H1 (cell line): ENCODE results near the gene TGFA. TPM values are rescaled to one million over a fixed set of nuclear protein-coding genes. Genes with fewer than 3 reads are reported as not detected.

ENCODE experiments used
- CTCF ChIA-PET: fragments of 300-600 bp; sonication (Branson Sonifier 250); formaldehyde crosslinking; loops from one replicate; lab custom pipeline; 2021; ENCODE audit not compliant: partially characterized antibody; lab: Charles Lee
- POLR2A ChIA-PET: fragments of 300-600 bp; sonication (Branson Sonifier 250); formaldehyde crosslinking; loops from one replicate; lab custom pipeline; 2021; ENCODE audit warnings: inconsistent platforms; ENCODE audit not compliant: partially characterized antibody; lab: Charles Lee
- DNase-seq, 2 experiments: peaks; one replicate each; pipeline versions ENCODE4 v3.0.0 to v3.0.0-alpha.2; 2010 to 2022; ENCODE audit warnings: low spot score in 2 of 2, low read depth in 1 of 2, mixed read lengths in 1 of 2
- FAIRE-seq: peaks from 2 replicates; lab custom pipeline; 2011; peaks lifted over from hg19 to GRCh38; lab: Jason Lieb, UNC
- H2AFZ ChIP-seq: 2 replicates; pipeline ENCODE4 v1.8.1; 2012; ENCODE audit warnings: low read length, inconsistent platforms
- H2AK5ac ChIP-seq: 2 replicates; pipeline ENCODE4 v1.6.1; 2013; ENCODE audit warnings: low read depth, low read length
- H2BK120ac ChIP-seq: replicated peaks from 2 replicates; pipeline ENCODE3; 2013; ENCODE audit warnings: low read depth, low read length, inconsistent platforms
- H2BK12ac ChIP-seq: 2 replicates; pipeline ENCODE4 v1.6.1; 2013; ENCODE audit warnings: low read depth, low read length
- H2BK15ac ChIP-seq: 2 replicates; pipeline ENCODE4 v1.6.1; 2013; ENCODE audit warnings: low read length
- H2BK20ac ChIP-seq: 2 replicates; pipeline ENCODE4 v1.6.1; 2013; ENCODE audit warnings: low read length
- H2BK5ac ChIP-seq: 2 replicates; pipeline ENCODE4 v1.6.1; 2013; ENCODE audit warnings: low read depth, low read length
- H3K14ac ChIP-seq: 2 replicates; pipeline ENCODE4 v1.6.1; 2013; ENCODE audit warnings: inconsistent platforms; ENCODE audit not compliant: insufficient read length
- H3K18ac ChIP-seq: 2 replicates; pipeline ENCODE4 v1.6.1; 2013; ENCODE audit warnings: low read length; ENCODE audit errors: extremely low read depth
- H3K23ac ChIP-seq: 2 replicates; pipeline ENCODE4 v1.6.1; 2013; ENCODE audit warnings: inconsistent platforms; ENCODE audit not compliant: insufficient read length
- H3K23me2 ChIP-seq: 2 replicates; pipeline ENCODE4 v1.6.1; 2013; ENCODE audit warnings: low read depth, low read length
- H3K27ac ChIP-seq: 2 replicates; pipeline ENCODE4 v1.6.1; 2011; ENCODE audit warnings: low read depth, low read length, inconsistent platforms
- H3K27me3 ChIP-seq, 4 experiments: replicated peaks in 1 of 4; 1 replicate in 1 of 4; 2 replicates in 3 of 4; pipeline versions ENCODE4 v1.6.1 to v1.8.1; 2011 to 2013; ENCODE audit warnings: low read length in 3 of 4, mild to moderate bottlenecking in 3 of 4, inconsistent platforms in 2 of 4, mixed read lengths in 2 of 4, moderate library complexity in 1 of 4; ENCODE audit not compliant: control insufficient read depth in 3 of 4, insufficient read depth in 3 of 4; ENCODE audit errors: extremely low read depth in 1 of 4
- H3K36me3 ChIP-seq, 4 experiments: 2 replicates each; pipeline versions ENCODE4 v1.6.1 to v1.8.1; 2011 to 2013; ENCODE audit warnings: mild to moderate bottlenecking in 4 of 4, low read length in 3 of 4, moderate library complexity in 2 of 4, control low read depth in 1 of 4, inconsistent platforms in 1 of 4; ENCODE audit not compliant: insufficient read depth in 4 of 4, control insufficient read depth in 2 of 4
- H3K4ac ChIP-seq: replicated peaks from 2 replicates; pipeline ENCODE3; 2013; ENCODE audit warnings: low read length, low read depth, mixed read lengths, inconsistent platforms; ENCODE audit not compliant: insufficient read length
- H3K4me1 ChIP-seq, 4 experiments: replicated peaks in 1 of 4; 1 replicate in 1 of 4; 2 replicates in 3 of 4; pipeline versions ENCODE4 v1.6.1 to v1.8.1; 2011 to 2013; ENCODE audit warnings: low read length in 3 of 4, inconsistent platforms in 2 of 4, mixed read lengths in 1 of 4; ENCODE audit not compliant: insufficient read depth in 4 of 4, control insufficient read depth in 3 of 4
- H3K4me2 ChIP-seq, 2 experiments: 2 replicates each; pipeline versions ENCODE4 v1.6.1 to v1.8.1; 2011 to 2013; ENCODE audit warnings: low read depth in 2 of 2, low read length in 2 of 2, control low read depth in 1 of 2, inconsistent platforms in 1 of 2, mild to moderate bottlenecking in 1 of 2; ENCODE audit not compliant: insufficient read depth in 1 of 2
- H3K4me3 ChIP-seq, 4 experiments: fragments of 200-600, 300-600 bp in 1 of 4; sonication (generic), shearing (Covaris generic), sonication (Bioruptor Twin) in 1 of 4; 2 replicates each; pipeline versions ENCODE4 v1.5.1 to v1.8.1; 2011 to 2016; ENCODE audit warnings: low read length in 4 of 4, low read depth in 3 of 4, control low read depth in 2 of 4, inconsistent platforms in 2 of 4, mild to moderate bottlenecking in 2 of 4, mixed read lengths in 1 of 4, moderate library complexity in 1 of 4; ENCODE audit not compliant: insufficient read depth in 2 of 4; ENCODE audit errors: extremely low read depth in 1 of 4
- H3K56ac ChIP-seq: replicated peaks from 2 replicates; pipeline ENCODE3; 2013; ENCODE audit warnings: low read depth, mild to moderate bottlenecking, mixed read lengths, low read length, inconsistent platforms; ENCODE audit not compliant: insufficient read length
- H3K79me1 ChIP-seq: 2 replicates; pipeline ENCODE4 v1.6.1; 2013; ENCODE audit warnings: low read depth, low read length, control low read depth
- H3K79me2 ChIP-seq, 2 experiments: 2 replicates each; pipeline versions ENCODE4 v1.6.1 to v1.8.1; 2012 to 2013; ENCODE audit warnings: low read length in 2 of 2, mild to moderate bottlenecking in 2 of 2, inconsistent platforms in 1 of 2; ENCODE audit not compliant: insufficient read depth in 2 of 2, control insufficient read depth in 1 of 2
- H3K9ac ChIP-seq, 4 experiments: replicated peaks in 1 of 4; 1 replicate in 1 of 4; 2 replicates in 3 of 4; pipeline versions ENCODE4 v1.6.1 to v1.8.1; 2011 to 2013; ENCODE audit warnings: low read depth in 3 of 4, low read length in 3 of 4, control low read depth in 2 of 4, mild to moderate bottlenecking in 2 of 4, moderate library complexity in 2 of 4, inconsistent platforms in 1 of 4; ENCODE audit errors: extremely low read depth in 1 of 4
- H3K9me3 ChIP-seq, 2 experiments: 2 replicates each; pipeline versions ENCODE4 v1.6.1 to v1.8.1; 2012 to 2013; ENCODE audit warnings: mild to moderate bottlenecking in 2 of 2, moderate library complexity in 2 of 2, control low read depth in 1 of 2, inconsistent platforms in 1 of 2, low read depth in 1 of 2, low read length in 1 of 2, mixed read lengths in 1 of 2; ENCODE audit not compliant: insufficient read depth in 2 of 2
- H4K20me1 ChIP-seq, 2 experiments: replicated peaks in 1 of 2; 2 replicates each; pipeline versions ENCODE3 to v1.8.1; 2011 to 2013; ENCODE audit warnings: inconsistent platforms in 2 of 2, low read length in 2 of 2, mild to moderate bottlenecking in 1 of 2; ENCODE audit not compliant: insufficient read depth in 2 of 2, control insufficient read depth in 1 of 2
- H4K5ac ChIP-seq: 2 replicates; pipeline ENCODE4 v1.6.1; 2013; ENCODE audit warnings: low read length, low read depth, mixed read lengths, inconsistent platforms; ENCODE audit not compliant: insufficient read length
- H4K8ac ChIP-seq: 2 replicates; pipeline ENCODE4 v1.8.0; 2013; ENCODE audit warnings: mild to moderate bottlenecking, moderate library complexity, low read length, inconsistent platforms; ENCODE audit not compliant: insufficient read depth; ENCODE audit errors: extremely low read depth
- H4K91ac ChIP-seq: replicated peaks from 2 replicates; pipeline ENCODE3; 2013; ENCODE audit warnings: low read length, mixed read lengths, inconsistent platforms; ENCODE audit not compliant: insufficient read length
- JUN ChIP-seq: IDR thresholded peaks from 2 replicates; pipeline ENCODE4 v1.6.1; 2011; ENCODE audit warnings: low read depth, mild to moderate bottlenecking, improper control_type of control experiment, low read length
- RXRA ChIP-seq: IDR thresholded peaks from 2 replicates; pipeline ENCODE4 v1.6.1; 2011; ENCODE audit warnings: low read depth, mild to moderate bottlenecking, low read length, moderate library complexity; ENCODE audit not compliant: insufficient read depth
- SIN3A ChIP-seq, 2 experiments: IDR thresholded peaks in 1 of 2; conservative IDR thresholded peaks in 1 of 2; 2 replicates each; pipeline ENCODE4 v1.6.1; 2011 to 2012; ENCODE audit warnings: low read length in 2 of 2, improper control_type of control experiment in 1 of 2, low read depth in 1 of 2, mild to moderate bottlenecking in 1 of 2
- WGBS, 2 experiments: shearing (Covaris generic) in 1 of 2; methylation state at CpG; one replicate each; pipeline versions ENCODE4 v1.1.6 to v1.1.7; 2013 to 2015; ENCODE audit warnings: low lambda C conversion rate in 2 of 2, mixed read lengths in 2 of 2, inconsistent platforms in 1 of 2, low coverage in 1 of 2, missing lambda C conversion rate in 1 of 2; ENCODE audit not compliant: insufficient replicate concordance in 2 of 2, insufficient coverage in 1 of 2, insufficient read length in 1 of 2; ENCODE audit errors: extremely low coverage in 1 of 2, missing lambda C conversion rate in 1 of 2; 5-methylcytosine and 5-hydroxymethylcytosine counted together
- polyA plus RNA-seq, 7 experiments: library from polyadenylated mRNA; depleted of rRNA in 3 of 7; stranded (reverse) in 5 of 7; unstranded in 2 of 7; fragments of >200 nt in 5 of 7; fragments of 200-250 nt in 2 of 7; gene quantifications; 1 replicate in 5 of 7; 2 replicates in 1 of 7; 4 replicates in 1 of 7; pipeline versions ENCODE4 v1.2.1 to v1.2.3, GENCODE V29; 2011 to 2013; ENCODE audit warnings: missing spikeins in 2 of 7, mixed read lengths in 2 of 7
- total RNA-seq: library from RNA; stranded (reverse); fragmentation: NEBNext Ultra II Directional; extraction: Animal tissue kit (Norgen Biotek cat#: 25700); gene quantifications from 2 replicates; pipeline ENCODE4 v1.2.1, GENCODE V29; 2021

Gene TGFA
- total and polyA plus RNA-seq, 2 of the 8 experiments (the other 6 are each of a cell fraction or from before 2014, with no cell fraction given) = 1.8 to 3.7 TPM

GRCh38 chr2:70536517-70537055 lies 17.0 kb downstream of the TGFA start:
- no peak overlapping the region for H2BK5ac ChIP-seq
- no peak overlapping the region for H3K27ac ChIP-seq
- ChIA-PET POLR2A (interaction anchor here (1.1 kb wide), 1 partner anchor 243 kb away, joined by 3 read pairs; the partner anchor contains the start of gene SNRPG), CTCF (interaction anchor here (0.9 to 1.3 kb wide), 5 partner anchors 69 to 247 kb away, joined by 3 to 5 read pairs (median 3); no protein-coding TSS in a partner anchor)
- no peak overlapping the region for H2AK5ac ChIP-seq
- no peaks in the 10 kb centered on the region for H3K79me1 ChIP-seq
- H3K14ac ChIP-seq = no peak overlapping the region
- FAIRE-seq (no peak), DNase-seq (no peak)
- H4K8ac ChIP-seq = no peak overlapping the region
- no peaks in the 10 kb centered on the region for H3K79me2 ChIP-seq
- no peak overlapping the region for H2BK12ac ChIP-seq
- no peak overlapping the region for H2BK20ac ChIP-seq
- 94% methylated on average over 2 of the region's 2 CpGs; no CpG with 5 or more reads in 1 of the 2 experiments for WGBS, 2 experiments
- no peak overlapping the region for H4K5ac ChIP-seq
- H3K4ac ChIP-seq = no peak overlapping the region
- H2BK120ac ChIP-seq = no peak overlapping the region
- H3K4me1 ChIP-seq = no peaks in the 10 kb centered on the region
- no peaks in the 10 kb centered on the region for H3K36me3 ChIP-seq
- no peaks in the 10 kb centered on the region for H3K23me2 ChIP-seq
- H4K20me1 ChIP-seq = no peaks in the 10 kb centered on the region
- H2BK15ac ChIP-seq = no peak overlapping the region
- no peak overlapping the region for H2AFZ ChIP-seq
- no peak overlapping the region for H3K4me3 ChIP-seq
- no peaks in the 10 kb centered on the region for H3K27me3 ChIP-seq
- H3K9ac ChIP-seq = no peak overlapping the region
- H3K18ac ChIP-seq = no peak overlapping the region
- H3K56ac ChIP-seq = no peak overlapping the region
- no peak overlapping the region for H4K91ac ChIP-seq
- H3K4me2 ChIP-seq = no peak overlapping the region
- no peak overlapping the region for H3K23ac ChIP-seq
- H3K9me3 ChIP-seq = peaks cover 0 to 5% of the 10 kb centered on the region in 2 experiments; a peak in 1 of 4 replicates
- TF ChIP-seq SIN3A (conservative IDR thresholded peaks at IDR 0.05 in 1 of 2, IDR thresholded peaks at IDR 0.05 in 1 of 2; ENCODE audit: low read depth in 1 of 2, low read length in 2 of 2) (no peak), RXRA (no peak), JUN (no peak)
